Stimulated activated CD8-positive, alpha-beta memory T cell treated with anti-CD3 and anti-CD28 coated beads, Interleukin-15, amount 100 ng/mL, for 4 hours (primary cell): ENCODE measurements around the gene ITGAD.
"Not testable (repeated sequence)": the region's sequence is repeated elsewhere in the genome, so short reads cannot be mapped to it uniquely, and the experiment has no call there.

ENCODE experiments used
- DNase-seq, 2 donors: peaks; one replicate each; pipeline ENCODE4 v3.0.0-alpha.2; 2020; ENCODE audit warnings: low read depth in 2 of 2

The ITGAD gene

GRCh38 chr16:31403590-31404352, 10.6 kb downstream of the ITGAD start:
- DNase-seq = no peak

DNA sequence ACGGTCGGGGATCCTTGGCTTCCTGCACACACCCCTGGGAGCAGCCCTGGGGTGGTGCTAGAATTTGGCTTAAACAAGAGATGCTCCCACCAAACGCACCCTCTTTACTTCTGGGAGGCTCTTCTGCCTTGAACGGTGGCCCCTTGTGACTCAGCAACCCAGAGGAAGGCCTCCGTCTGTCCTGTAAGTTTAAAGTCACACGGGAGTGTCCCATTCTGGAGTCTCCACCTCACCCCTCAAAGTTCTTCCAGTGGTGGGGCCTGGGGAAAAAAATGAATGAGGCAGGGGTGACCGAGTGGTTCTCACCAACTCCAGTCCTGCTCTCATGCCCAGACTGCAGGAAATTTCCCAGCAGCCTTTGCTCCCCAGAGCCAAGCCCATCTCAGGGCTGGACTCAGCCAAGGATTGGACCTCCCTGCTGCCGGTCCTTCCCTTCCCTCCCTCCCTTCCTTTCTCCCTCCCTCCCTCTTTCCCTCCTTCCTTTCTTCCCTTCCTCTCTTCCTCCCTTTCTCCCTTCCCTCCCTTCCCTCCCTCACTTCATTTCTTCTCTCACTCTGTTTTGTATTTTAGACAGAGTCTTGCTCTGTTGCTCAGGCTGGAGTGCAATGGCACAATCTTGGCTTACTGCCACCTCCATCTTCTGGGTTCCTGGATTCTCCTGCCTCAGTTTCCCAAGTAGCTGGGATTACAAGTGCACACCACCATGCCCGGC, 11.4 kb downstream of the ITGAD start:
- no peak for DNase-seq

DNA sequence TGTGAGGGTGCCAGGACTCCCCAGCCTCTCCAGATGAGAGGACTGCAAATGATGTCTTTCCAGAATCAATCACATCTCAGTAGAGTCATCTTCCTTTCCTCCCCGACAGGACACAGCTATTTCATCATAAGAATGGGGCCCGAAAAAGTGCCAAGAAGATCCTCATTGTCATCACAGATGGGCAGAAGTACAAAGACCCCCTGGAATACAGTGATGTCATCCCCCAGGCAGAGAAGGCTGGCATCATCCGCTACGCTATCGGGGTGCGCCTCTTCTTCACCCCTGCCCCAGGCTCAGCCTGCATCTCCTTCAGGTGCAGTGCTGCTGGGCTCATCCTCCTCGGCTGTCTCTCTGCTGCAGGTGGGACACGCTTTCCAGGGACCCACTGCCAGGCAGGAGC, 14.3 kb downstream of the ITGAD start:
- no peak for DNase-seq

GRCh38 chr16:31409433-31409832, 16.3 kb downstream of the ITGAD start:
- DNase-seq = no peak

- DNase-seq = no peak
Observed at GRCh38 chr16:31410082-31410481, 16.9 kb downstream of the ITGAD start.

DNA sequence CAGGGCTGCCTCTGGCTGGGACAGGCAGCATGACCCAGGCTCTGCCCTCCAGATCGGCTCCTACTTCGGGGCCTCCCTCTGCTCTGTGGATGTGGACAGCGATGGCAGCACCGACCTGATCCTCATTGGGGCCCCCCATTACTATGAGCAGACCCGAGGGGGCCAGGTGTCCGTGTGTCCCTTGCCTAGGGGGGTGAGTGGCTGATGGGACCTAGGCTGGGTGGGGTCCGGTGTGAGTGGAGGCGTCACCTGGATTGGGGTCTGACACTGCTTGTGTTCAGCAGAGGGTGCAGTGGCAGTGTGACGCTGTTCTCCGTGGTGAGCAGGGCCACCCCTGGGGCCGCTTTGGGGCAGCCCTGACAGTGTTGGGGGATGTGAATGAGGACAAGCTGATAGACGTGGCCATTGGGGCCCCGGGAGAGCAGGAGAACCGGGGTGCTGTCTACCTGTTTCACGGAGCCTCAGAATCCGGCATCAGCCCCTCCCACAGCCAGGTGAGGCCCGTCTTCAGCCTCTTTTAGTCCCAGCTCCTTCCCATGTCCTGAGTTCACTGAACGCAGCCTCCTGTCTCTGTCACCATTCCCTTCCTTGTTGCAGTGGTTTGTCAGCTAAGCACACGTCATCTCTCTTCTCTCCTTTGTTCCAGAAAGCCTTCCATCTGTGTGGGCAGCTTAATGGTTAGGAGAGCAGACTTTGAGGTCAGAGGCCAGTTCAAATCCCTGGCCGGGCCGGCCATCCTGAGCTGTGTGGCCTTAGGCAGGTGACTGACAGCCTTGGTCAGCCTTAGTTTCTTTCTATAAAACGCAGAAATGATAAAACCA, 18.1 kb downstream of the ITGAD start:
- DNase-seq = no peak

GRCh38 chr16:31412750-31413149, 19.6 kb downstream of the ITGAD start:
- no peak for DNase-seq

DNA sequence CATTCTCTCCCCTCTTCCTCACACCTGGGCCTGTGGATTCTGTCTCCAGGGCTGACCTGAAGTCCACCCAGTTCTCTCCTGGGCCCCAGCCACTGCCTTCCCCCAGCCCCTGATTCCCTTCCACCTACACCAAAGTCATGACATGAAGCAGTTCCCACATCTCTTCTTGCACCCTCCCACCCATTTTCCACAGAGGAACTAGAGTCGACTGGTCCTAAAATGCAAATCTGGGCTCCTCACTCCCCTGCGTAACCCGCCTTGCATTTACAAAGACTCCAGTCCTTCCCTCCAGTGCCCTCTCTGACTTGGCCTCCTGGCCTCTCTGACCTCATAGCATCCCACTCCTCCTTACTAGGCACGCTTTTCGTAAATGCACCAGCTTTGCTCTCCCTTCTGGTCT, 20.2 kb downstream of the ITGAD start:
- DNase-seq = no peak

GRCh38 chr16:31413943-31414342, 20.8 kb downstream of the ITGAD start:
- no peak for DNase-seq

- no peak for DNase-seq
Observed at GRCh38 chr16:31414706-31415105, 21.6 kb downstream of the ITGAD start.

DNA sequence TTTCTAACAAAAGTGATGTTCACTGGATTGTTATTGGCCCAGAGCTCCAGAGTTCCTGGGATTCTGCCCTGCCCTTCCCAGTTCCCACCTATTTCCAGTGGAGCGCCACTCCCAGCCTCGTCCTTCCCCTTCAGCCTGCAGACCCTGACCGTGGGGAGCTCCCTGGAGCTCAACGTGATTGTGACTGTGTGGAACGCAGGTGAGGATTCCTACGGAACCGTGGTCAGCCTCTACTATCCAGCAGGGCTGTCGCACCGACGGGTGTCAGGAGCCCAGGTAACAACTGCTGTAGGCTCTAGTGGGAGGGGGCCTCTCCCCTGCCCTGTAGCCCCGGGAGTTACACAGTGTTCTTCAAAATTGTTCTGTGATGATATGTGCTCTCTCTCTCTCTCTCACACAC, 23.2 kb downstream of the ITGAD start:
- DNase-seq = no peak

- not testable (repeated sequence) for DNase-seq
Observed at GRCh38 chr16:31417036-31417435, 23.9 kb downstream of the ITGAD start.

- no peak for DNase-seq
Observed at GRCh38 chr16:31417916-31418315, 24.8 kb downstream of the ITGAD start.

- no peak for DNase-seq
Observed at GRCh38 chr16:31420037-31420436, 26.9 kb downstream of the ITGAD start.

DNA sequence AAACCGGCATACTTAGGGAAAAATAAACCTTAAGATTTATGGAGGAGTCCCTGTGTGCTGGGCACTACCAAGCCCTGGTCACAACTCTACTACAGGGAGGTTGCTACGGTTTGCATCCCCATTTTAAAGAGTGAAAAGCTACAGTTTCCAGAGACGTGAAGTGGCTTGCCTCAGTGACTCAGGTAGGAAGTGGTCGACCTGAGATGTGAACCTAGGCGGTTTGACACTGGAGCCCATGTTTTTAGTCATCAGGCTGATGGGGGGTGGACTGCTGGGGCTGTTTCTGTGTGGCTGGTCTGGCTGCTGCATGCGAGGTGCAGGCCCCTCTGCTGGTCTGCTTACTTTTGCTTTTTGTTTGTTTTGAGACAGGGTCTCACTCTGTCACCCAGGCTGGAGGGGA, 28.5 kb downstream of the ITGAD start:
- peak; percentile 25 to 36 for DNase-seq

DNA sequence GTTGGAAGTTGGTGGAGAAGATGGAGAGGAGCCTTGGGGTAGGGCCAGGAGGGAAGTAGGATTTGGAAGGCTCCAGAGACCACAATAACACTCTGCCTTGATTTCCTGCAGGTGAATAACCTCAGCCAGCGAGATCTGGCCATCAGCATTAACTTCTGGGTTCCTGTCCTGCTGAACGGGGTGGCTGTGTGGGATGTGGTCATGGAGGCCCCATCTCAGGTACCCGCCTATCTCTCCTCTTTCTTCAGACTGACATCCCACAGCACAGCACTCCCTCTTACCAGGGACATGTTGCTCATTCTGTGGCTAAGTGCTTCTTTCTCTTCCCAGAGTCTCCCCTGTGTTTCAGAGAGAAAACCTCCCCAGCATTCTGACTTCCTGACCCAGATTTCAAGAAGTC, 30.1 kb downstream of the ITGAD start:
- DNase-seq = no peak

GRCh38 chr16:31423801-31424200, 30.7 kb downstream of the ITGAD start:
- DNase-seq = no peak

DNA sequence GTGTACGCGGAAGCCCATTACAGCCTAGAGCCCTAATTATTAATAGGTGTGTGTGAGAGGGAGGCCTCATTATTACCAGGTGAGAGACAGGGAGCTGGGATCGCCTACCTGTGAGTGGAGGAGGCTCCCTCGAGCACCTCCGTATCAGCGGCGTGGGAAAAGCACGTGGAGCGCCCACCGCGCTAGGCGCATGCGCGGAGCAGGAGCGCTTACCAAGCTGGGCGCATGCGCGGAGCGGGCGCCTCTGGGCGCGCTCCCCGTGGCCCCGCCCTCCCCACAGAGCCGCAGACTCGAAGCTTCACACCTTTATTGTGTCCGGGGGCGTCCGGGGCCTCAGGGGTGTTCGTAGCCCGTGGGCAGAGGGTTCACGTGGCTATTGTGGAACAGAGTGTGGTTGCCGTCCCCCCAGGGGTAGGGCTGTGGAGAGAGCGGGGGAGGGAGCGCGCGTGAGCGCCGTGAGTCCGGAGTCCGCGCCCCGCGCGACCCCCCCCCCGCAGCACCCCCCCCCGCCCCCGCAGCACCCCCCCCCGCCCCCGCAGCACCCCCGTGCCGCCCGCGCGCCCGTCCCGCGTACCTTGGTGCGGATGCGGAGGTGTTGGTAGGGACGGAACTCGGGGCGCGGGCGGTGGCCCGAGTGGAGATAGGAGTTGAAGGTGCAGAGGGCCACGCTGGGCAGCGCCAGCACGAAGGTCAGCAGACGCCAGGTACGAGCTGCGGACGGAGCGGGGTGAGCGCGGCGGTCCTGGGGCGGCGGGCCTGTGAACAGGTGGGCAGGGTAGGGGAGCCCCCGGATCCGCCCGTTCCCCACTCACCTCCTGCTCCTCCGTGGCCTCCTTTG, 34.5 kb downstream of the ITGAD start:
- DNase-seq = peak; percentile 68 to 73

GRCh38 chr16:31428279-31428597, 35.1 kb downstream of the ITGAD start, which contains the start of gene COX6A2:
TSS of gene COX6A2 (minus strand) at chr16:31428360. CDS start at chr16:31428325, 35 bp downstream.
- DNase-seq = no peak

GRCh38 chr16:31428638-31429247, 35.6 kb downstream of the ITGAD start:
- no peak for DNase-seq

- DNase-seq = no peak
Observed at GRCh38 chr16:31429314-31429713, 36.2 kb downstream of the ITGAD start.
